T-helper 2 cell treated with Interferon-gamma antibody and Interleukin-4, amounts not matched to agents 5 μg/mL and 100 μg/mL, for 36 hours (primary cell): ENCODE results near the gene CCL27.

Source experiments
- DNase-seq: peaks from one replicate; pipeline ENCODE4 v3.0.0; 2021; ENCODE audit warnings: low spot score
- H3K27ac Mint-ChIP-seq: one replicate; pipeline ENCODE4 v1.8.0; 2021; ENCODE audit warnings: mild to moderate bottlenecking, mixed read lengths
- H3K27me3 Mint-ChIP-seq: one replicate; pipeline ENCODE4 v1.8.0; 2021; ENCODE audit warnings: low read depth, mixed read lengths
- H3K36me3 Mint-ChIP-seq: one replicate; pipeline ENCODE4 v1.8.0; 2021; ENCODE audit warnings: low read depth, mixed read lengths
- H3K4me1 Mint-ChIP-seq: one replicate; pipeline ENCODE4 v1.8.0; 2021; ENCODE audit warnings: low read depth, mixed read lengths
- H3K4me3 Mint-ChIP-seq: one replicate; pipeline ENCODE4 v1.8.0; 2022; ENCODE audit warnings: mild to moderate bottlenecking, moderate library complexity, mixed read lengths
- H3K9me3 Mint-ChIP-seq: one replicate; pipeline ENCODE4 v1.8.0; 2021; ENCODE audit warnings: mixed read lengths

CCL27 gene

GRCh38 chr9:34662526-34663302 is at the start of gene CCL27:
Gene CCL27, minus strand, starts transcription at chr9:34662657. Its CDS starts 24 bp downstream, at chr9:34662633.
- H3K9me3 Mint-ChIP-seq: no peaks in the 10 kb centered on the region
- peak within 1 kb of the TSS; percentile 68 for H3K4me3 Mint-ChIP-seq
- no peak for DNase-seq
- H3K27ac Mint-ChIP-seq: peak within 1 kb of the TSS; percentile 85
- H3K27me3 Mint-ChIP-seq: no peaks in the 10 kb centered on the region
- H3K4me1 Mint-ChIP-seq: peaks cover 42% of the 10 kb centered on the region
- H3K36me3 Mint-ChIP-seq: peaks cover 28% of the 10 kb centered on the region

GRCh38 chr9:34712140-34712539 is 49.7 kb upstream of the CCL27 start:
- no peaks in the 10 kb centered on the region for H3K9me3 Mint-ChIP-seq
- no peaks in the 10 kb centered on the region for H3K4me1 Mint-ChIP-seq
- no peak for DNase-seq
- peaks cover 21% of the 10 kb centered on the region for H3K27me3 Mint-ChIP-seq
- no peaks in the 10 kb centered on the region for H3K36me3 Mint-ChIP-seq
- H3K27ac Mint-ChIP-seq: no peak overlapping the region
- H3K4me3 Mint-ChIP-seq: no peak overlapping the region

- peaks cover 21% of the 10 kb centered on the region for H3K27me3 Mint-ChIP-seq
- no peaks in the 10 kb centered on the region for H3K9me3 Mint-ChIP-seq
- H3K27ac Mint-ChIP-seq: no peak within 1 kb of the TSS
- H3K36me3 Mint-ChIP-seq: no peaks in the 10 kb centered on the region
- no peaks in the 10 kb centered on the region for H3K4me1 Mint-ChIP-seq
- no peak within 1 kb of the TSS for H3K4me3 Mint-ChIP-seq
- DNase-seq: no peak
These were observed 47.6 kb upstream of the CCL27 start, which contains the start of gene CCL21 for GRCh38 chr9:34710023-34710422. Gene CCL21, minus strand, starts transcription at chr9:34710136. Its CDS starts 70 bp downstream, at chr9:34710066.

GRCh38 chr9:34709196-34709978 is 46.9 kb upstream of the CCL27 start:
- DNase-seq: no peak
- Mint-ChIP-seq H3K27me3 (peaks cover 19% of the 10 kb centered on the region), H3K27ac (no peak overlapping the region), H3K4me3 (no peak overlapping the region), H3K4me1 (no peaks in the 10 kb centered on the region), H3K9me3 (no peaks in the 10 kb centered on the region), H3K36me3 (no peaks in the 10 kb centered on the region)

- no peaks in the 10 kb centered on the region for H3K9me3 Mint-ChIP-seq
- peaks cover 7% of the 10 kb centered on the region for H3K27me3 Mint-ChIP-seq
- no peak overlapping the region for H3K27ac Mint-ChIP-seq
- no peak overlapping the region for H3K4me3 Mint-ChIP-seq
- no peaks in the 10 kb centered on the region for H3K36me3 Mint-ChIP-seq
- no peak for DNase-seq
- H3K4me1 Mint-ChIP-seq: peaks cover under 1% of the 10 kb centered on the region
These were observed 44.7 kb upstream of the CCL27 start for GRCh38 chr9:34707130-34707529.

GRCh38 chr9:34701769-34702736 is 39.6 kb upstream of the CCL27 start:
- peaks cover 12% of the 10 kb centered on the region for H3K4me1 Mint-ChIP-seq

GRCh38 chr9:34701023-34701768 is 38.7 kb upstream of the CCL27 start:
- Mint-ChIP-seq H3K4me3 (peak overlapping the region; percentile 27), H3K27me3 (peaks cover 27% of the 10 kb centered on the region), H3K36me3 (no peaks in the 10 kb centered on the region), H3K9me3 (no peaks in the 10 kb centered on the region), H3K4me1 (peaks cover 12% of the 10 kb centered on the region), H3K27ac (no peak overlapping the region)
- peak; percentile 76 for DNase-seq

More at GRCh38 chr9:34701769-34702736, 39.6 kb upstream of the CCL27 start:
- DNase-seq: peak; percentile 69
- H3K4me3 Mint-ChIP-seq: peak overlapping the region; percentile 80
- H3K27me3 Mint-ChIP-seq: peaks cover 27% of the 10 kb centered on the region
- no peaks in the 10 kb centered on the region for H3K36me3 Mint-ChIP-seq
- no peak overlapping the region for H3K27ac Mint-ChIP-seq
- H3K9me3 Mint-ChIP-seq: no peaks in the 10 kb centered on the region

GRCh38 chr9:34694811-34695210 is 32.4 kb upstream of the CCL27 start:
- peaks cover 9% of the 10 kb centered on the region for H3K27me3 Mint-ChIP-seq
- H3K27ac Mint-ChIP-seq: no peak overlapping the region
- H3K4me3 Mint-ChIP-seq: no peak overlapping the region
- no peaks in the 10 kb centered on the region for H3K36me3 Mint-ChIP-seq
- no peaks in the 10 kb centered on the region for H3K4me1 Mint-ChIP-seq
- H3K9me3 Mint-ChIP-seq: no peaks in the 10 kb centered on the region
- DNase-seq: no peak

GRCh38 chr9:34693560-34693959 is 31.1 kb upstream of the CCL27 start:
- H3K4me3 Mint-ChIP-seq: no peak overlapping the region
- no peak overlapping the region for H3K27ac Mint-ChIP-seq
- DNase-seq: no peak
- H3K27me3 Mint-ChIP-seq: no peaks in the 10 kb centered on the region
- no peaks in the 10 kb centered on the region for H3K9me3 Mint-ChIP-seq
- no peaks in the 10 kb centered on the region for H3K4me1 Mint-ChIP-seq
- H3K36me3 Mint-ChIP-seq: no peaks in the 10 kb centered on the region

- no peak for DNase-seq
- H3K4me1 Mint-ChIP-seq: no peaks in the 10 kb centered on the region
- H3K27me3 Mint-ChIP-seq: no peaks in the 10 kb centered on the region
- H3K4me3 Mint-ChIP-seq: no peak overlapping the region
- H3K9me3 Mint-ChIP-seq: no peaks in the 10 kb centered on the region
- H3K36me3 Mint-ChIP-seq: no peaks in the 10 kb centered on the region
- H3K27ac Mint-ChIP-seq: no peak overlapping the region
These were observed 29.5 kb upstream of the CCL27 start for GRCh38 chr9:34691936-34692315.

GRCh38 chr9:34690983-34691935 is 28.8 kb upstream of the CCL27 start, which contains the start of gene CCL19:
Gene CCL19, minus strand, starts transcription at chr9:34691276. Its CDS starts 137 bp downstream, at chr9:34691139.
- DNase-seq: no peak
- no peaks in the 10 kb centered on the region for H3K36me3 Mint-ChIP-seq
- no peaks in the 10 kb centered on the region for H3K4me1 Mint-ChIP-seq
- H3K4me3 Mint-ChIP-seq: no peak within 1 kb of the TSS
- no peaks in the 10 kb centered on the region for H3K27me3 Mint-ChIP-seq
- no peaks in the 10 kb centered on the region for H3K9me3 Mint-ChIP-seq
- H3K27ac Mint-ChIP-seq: no peak within 1 kb of the TSS

- Mint-ChIP-seq H3K4me3 (no peak overlapping the region), H3K9me3 (no peaks in the 10 kb centered on the region), H3K36me3 (no peaks in the 10 kb centered on the region), H3K27ac (no peak overlapping the region), H3K27me3 (no peaks in the 10 kb centered on the region), H3K4me1 (no peaks in the 10 kb centered on the region)
- no peak for DNase-seq
These were observed 27.1 kb upstream of the CCL27 start for GRCh38 chr9:34689512-34689911.
